ENCODE data around the gene TAF5.
A peak's percentile ranks its signal among the peaks of the same experiment; 100 is the strongest.
"Not testable (repeated sequence)": the region's sequence is repeated elsewhere in the genome, so short reads cannot be mapped to it uniquely, and the experiment has no call there.

The TAF5 gene

DNA sequence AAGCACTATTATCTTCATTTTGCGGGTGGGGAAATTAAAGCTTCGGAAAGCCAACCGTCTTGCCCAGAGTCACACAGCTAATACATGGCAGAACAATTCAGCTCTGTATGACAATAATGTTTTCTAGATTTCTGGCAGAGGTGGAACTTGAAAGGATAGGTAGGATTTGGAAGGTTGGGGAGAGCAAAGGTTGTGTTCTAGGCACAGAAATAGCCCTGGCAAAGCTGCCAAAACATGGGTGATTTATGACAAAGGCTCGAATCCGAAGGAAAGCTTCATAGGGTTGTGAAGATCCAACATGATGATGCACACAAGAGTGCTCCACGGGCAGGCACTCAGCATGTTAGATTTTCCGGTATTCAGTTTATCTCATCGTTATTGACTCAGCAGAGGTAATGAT is 47.8 kb downstream of the TAF5 start:
- no peak for DNase-seq

DNA sequence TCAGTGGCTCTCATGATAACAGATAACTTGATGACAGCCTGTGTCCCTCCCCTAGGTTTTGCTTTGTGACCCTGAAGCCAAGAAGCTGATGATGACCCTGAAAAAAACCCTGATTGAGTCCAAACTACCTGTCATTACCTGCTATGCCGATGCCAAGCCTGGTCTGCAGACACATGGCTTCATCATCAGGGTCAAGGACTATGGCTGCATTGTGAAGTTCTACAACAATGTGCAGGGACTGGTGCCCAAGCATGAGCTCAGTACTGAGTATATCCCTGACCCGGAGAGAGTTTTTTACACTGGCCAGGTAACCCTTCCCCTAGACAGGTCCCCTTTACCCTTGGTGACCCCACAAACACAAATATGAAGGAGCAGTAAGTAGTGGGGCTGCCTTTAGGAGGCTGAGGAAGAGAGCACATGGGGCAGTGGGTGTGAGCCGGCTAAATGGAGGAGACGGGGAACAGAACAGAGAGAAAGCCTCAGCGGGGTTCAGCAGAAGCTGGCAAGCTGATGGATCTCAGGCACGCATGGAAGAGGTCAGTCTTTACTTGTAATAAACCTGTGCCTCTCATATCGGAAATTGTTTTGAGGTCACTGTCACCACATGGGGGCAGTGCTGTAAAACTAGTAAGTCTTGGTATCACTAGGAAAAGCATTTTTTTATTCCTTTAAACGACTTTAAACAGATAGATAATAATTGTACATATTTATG is 48.8 kb downstream of the TAF5 start:
- DNase-seq: peak; percentile 76

DNA sequence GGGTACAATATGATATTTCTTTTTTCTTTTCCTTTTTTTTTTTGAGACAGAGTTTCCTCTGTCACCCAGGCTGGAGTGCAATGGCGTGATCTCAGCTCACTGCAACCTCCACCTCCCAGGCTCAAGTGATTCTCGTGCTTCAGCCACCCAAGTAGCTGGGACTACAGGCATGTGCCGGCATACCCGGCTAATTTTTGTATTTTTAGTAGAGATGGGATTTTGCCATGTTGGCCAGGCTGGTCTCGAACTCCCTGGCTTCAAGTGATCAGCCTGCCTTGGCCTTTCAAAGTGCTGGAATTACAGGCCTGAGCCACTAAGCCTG is 49.3 kb downstream of the TAF5 start:
- not testable (repeated sequence) for DNase-seq

- DNase-seq: no peak
Measured at GRCh38 chr10:103417601-103418000, 49.8 kb downstream of the TAF5 start.

GRCh38 chr10:103419101-103419500 is 51.3 kb downstream of the TAF5 start:
- no peak for DNase-seq

DNA sequence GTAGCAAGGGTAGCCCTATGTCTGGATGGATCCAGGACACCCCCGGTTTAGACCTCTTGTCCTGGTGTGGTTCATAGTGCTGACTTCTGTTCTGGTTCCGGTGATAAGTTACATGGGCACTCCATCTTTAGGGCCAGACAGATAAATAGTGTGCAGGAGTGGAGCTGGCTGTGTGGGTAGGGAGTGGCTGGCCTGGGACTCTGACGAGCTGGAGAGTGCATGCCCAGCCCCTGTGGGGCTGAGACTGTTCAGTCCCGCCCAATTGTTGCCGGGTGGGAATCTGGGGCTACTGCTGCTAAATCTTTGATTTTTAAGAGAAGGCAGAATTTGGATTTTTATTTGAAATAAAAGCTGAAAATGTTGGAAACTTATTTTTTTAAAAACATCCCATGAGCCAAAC is 56.0 kb downstream of the TAF5 start:
- no peak for DNase-seq

- no peak for DNase-seq
Measured at GRCh38 chr10:103427866-103428265, 60.1 kb downstream of the TAF5 start.

DNA sequence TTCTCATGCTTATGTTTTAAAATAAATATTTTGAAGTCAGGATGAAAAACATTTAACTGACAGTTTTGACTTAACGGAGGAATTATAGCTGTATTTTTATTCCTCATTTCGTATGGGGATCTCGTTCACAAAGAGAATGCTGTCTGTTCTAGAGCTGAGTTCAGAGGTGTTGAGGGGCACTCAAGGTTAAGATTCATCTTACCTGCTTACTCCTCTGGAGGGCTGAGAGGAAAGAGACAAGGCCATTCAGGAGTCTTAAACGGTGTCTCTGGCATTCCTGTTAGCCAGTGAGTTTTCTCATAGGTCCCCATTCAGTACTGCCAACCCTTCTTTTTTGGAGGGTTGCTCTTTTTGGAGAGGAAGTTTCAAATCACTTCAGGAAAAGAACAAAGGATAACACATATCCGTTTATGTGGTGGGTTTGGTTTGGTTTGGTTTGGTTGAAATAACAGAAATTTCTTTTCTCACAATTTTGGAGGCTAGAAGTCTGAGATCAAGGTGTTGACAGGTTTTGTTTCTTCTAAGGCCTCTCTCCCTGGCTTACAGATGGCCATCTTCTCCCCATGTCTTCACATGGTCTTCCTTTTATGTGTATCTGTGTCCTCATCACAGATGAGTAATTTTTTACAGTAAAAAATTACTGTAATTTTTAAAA is 61.3 kb downstream of the TAF5 start:
- no peak for DNase-seq

DNA sequence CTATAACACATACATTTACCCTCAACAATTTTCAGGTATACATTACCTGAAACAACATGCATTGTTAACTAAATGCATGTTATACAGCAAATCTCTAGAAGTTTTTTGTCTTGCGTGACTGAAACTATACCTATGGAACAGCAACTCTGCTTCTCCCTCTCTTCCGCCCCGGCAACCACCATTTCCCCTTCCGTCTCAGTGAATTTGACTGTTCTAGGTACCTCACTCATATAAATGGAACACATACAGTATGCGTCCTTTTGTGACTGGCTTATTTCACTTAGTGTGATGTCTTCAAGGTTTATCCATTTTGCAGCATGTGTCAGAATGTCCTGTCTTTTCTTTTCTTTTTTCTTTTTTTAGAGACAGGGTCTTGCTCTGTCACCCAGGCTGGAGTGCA is 61.9 kb downstream of the TAF5 start:
- no peak for DNase-seq

DNA sequence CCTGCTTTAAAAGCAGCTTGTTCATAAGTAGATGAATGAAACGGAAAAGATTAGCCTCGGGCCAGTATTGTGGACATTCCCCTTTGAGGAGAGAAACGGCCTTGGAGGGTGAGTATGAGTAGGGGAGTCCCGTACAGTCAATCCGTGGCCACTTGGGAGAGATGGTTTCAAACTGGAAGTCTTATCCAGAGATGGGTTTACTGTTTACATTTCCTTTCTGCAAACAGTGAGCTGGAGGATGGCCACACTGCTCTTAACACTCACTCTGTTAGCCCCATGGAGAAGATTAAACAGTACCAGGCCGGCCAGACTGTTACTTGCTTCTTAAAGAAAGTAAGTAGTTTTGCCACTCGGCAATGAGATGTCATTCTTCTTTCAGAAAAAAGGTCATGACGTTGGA is 64.1 kb downstream of the TAF5 start:
- no peak for DNase-seq

- no peak for DNase-seq
Measured at GRCh38 chr10:103433858-103434257, 66.1 kb downstream of the TAF5 start.

Measured in hematopoietic multipotent progenitor cell treated with erythropoietin and hydrocortisone succinate and interleukin-3 and kit ligand, for 8 days (in vitro differentiated cells).